ENCODE results near the gene MLPH.

DNA sequence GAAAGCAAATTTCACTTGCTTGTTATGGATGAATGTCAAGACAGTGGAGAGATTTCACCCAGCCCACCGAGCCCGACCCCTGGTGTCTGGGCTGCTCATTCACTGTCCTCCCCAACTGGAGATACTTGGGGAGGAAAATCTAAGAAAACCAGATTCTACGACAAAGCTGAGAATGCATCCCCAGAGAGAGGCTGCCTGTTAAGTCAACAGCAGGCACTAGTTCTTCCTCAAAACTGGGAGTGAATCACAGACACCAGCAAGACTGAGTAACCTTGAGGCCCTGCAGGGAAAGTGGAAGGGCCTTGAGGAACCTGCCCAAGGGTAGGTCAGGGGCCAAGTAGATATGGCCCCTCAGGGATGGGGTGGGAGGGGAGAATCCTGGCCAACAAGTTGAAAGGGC, 34.2 kb upstream of the MLPH start:
- TF ChIP-seq, protein P1, sequence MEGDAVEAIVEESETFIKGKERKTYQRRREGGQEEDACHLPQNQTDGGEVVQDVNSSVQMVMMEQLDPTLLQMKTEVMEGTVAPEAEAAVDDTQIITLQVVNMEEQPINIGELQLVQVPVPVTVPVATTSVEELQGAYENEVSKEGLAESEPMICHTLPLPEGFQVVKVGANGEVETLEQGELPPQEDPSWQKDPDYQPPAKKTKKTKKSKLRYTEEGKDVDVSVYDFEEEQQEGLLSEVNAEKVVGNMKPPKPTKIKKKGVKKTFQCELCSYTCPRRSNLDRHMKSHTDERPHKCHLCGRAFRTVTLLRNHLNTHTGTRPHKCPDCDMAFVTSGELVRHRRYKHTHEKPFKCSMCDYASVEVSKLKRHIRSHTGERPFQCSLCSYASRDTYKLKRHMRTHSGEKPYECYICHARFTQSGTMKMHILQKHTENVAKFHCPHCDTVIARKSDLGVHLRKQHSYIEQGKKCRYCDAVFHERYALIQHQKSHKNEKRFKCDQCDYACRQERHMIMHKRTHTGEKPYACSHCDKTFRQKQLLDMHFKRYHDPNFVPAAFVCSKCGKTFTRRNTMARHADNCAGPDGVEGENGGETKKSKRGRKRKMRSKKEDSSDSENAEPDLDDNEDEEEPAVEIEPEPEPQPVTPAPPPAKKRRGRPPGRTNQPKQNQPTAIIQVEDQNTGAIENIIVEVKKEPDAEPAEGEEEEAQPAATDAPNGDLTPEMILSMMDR (IDR thresholded peaks at IDR 0.05) = no peak
- no peak for TF ChIP-seq POLR2AphosphoS5 (IDR thresholded peaks at IDR 0.05)
- TF ChIP-seq POLR2A (IDR thresholded peaks at IDR 0.05) = no peak
- TF ChIP-seq EP300 (IDR thresholded peaks at IDR 0.05) = no peak
